NCI-H510A (cell line): Measurements from ENCODE around the gene RNF223.
A peak's percentile ranks its signal among the peaks of the same experiment; 100 is the strongest.

Experiments
- DNase-seq: peaks from one replicate; lab custom pipeline; 2025; lab: John Stamatoyannopoulos, UW

Gene RNF223

DNA sequence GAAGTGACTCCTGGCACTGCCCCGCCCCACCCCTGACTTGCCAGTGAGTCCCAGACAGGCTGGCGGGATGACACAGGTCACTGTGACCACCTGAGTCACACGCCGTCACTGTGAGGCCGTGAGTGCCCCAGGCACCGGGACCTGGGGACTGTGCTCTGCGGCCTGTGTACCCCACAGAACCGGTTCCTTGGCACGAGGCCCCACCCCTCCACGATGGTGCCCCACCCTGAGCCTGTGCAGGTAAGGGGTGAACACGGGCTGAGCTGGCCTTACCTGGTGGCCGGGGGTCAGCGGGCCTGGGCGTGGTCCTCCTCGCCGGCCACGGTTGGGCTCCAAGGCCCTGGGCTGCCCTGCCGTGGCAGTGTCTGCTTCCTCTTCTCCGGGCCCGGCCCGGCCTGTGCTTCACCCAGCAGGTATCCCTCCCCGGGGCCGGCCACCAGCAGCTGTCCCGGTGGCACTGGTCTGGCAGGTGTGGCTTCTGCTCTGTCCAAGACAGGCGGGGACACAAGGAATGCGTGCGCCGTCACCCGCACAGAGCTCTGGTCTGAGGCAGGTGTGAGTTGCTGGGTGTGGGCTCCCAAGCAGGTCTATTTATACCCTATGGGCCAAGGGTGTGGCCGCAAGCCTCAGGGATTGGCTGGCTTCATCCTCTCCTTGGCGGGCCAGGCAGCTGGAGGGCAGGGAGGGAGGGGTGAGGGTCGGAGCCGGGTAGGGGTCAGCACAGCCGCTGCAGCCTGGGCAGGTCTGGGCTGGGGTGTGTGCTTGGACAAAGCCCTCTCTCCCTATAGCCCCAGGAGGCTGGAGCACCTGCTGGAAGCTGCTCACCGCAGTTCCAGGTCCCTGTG, at the start of gene RNF223:
Gene RNF223 (minus strand): TSS at position 564 of the 845 bp plus-strand sequence. CDS start 1,740 bp downstream, outside the sequence.
- DNase-seq: peak; percentile 80

GRCh38 chr1:1122981-1123480, 48.9 kb upstream of the RNF223 start:
- DNase-seq: no peak

GRCh38 chr1:1122078-1122811, 48.1 kb upstream of the RNF223 start:
- peak; percentile 92 for DNase-seq

DNA sequence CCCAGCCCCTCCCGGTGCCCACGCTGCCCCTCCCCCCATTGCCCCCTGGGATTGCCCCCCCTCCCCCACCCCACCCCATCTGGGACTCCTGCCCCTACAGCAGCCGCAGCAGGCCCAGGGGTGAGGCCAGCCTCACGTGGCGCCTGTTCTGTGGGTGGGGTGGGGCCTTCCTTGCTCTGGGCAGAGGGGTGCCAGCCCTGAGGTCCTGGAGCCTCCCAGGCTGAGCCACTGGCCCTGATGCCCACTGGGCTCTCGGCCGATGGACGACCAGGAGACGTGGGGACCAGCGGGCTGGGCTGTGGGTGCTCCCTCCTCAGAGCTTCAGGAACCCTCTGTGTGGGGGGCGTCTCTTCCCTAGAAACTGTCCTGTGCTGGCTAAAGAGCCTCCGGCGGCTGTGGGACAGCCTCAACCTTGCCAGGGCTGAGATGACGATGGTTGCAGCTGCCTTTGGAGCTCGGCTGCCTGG, 47.5 kb upstream of the RNF223 start:
- DNase-seq: no peak

- peak; percentile 43 for DNase-seq
Observed at GRCh38 chr1:1120866-1121591, 46.9 kb upstream of the RNF223 start.

DNA sequence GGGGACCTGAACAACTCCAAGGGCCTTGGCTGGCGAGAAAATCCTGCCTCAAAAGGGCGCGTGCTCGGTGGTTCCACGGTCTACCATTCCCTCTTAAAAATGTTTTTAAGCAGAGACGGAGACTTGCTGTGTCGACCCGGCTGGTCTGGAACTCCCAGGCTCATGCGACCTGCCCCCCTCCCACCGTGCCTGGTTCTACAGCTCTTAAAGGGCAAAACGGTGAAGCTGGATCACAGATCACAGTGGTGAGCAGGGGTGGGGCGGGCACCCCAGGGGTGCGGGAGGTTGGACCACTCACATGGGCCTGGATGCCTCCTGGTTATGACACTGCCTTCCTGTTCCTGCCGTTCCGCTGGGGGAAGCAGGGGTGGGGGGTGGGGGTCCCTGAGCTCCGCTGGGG, 46.0 kb upstream of the RNF223 start:
- no peak for DNase-seq

DNA sequence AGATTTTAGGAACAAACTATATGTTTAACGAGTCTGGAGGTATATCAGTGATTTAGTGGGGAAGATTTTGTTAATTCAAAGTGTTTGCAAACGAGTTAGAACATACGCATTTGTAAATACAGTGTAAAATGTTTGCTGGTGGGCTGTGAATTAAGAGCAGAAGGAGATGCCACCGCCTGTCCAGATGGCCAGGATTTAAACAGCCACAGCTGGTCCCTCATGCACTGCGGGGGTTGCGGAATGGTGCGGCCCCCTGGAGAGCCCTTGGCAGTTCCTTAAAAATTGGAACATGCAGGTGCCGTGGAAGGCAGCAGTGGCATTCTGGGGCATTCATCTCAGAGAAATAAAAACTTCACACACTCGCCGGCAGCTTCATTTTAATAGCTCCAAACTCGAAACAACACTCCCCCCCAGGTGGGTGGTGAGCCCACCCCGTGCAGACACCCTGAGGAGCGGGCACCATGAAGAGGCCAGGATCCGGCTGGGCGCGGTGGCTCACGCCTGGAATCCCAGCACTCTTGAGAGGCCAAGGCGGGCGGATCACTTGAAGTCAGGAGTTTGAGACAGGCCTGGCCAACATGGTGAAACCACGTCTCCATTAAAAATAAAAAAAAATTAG, 45.3 kb upstream of the RNF223 start:
- DNase-seq: no peak

DNA sequence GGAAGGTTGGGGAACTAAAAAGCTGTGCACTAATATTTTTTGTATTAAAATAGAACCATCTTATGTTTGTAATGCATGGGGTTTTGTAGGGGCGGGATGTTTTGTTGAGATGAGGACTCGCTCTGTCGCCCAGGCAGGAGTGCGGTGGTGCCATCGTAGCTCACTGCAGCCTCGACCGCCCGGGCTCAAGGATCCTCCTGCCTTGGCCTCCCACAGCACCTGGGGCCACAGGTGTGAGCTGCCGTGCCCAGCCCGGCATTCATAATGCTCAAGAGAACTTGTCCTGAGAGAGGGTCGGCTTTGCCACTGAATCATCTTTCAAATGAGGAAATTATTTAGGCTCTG, 44.7 kb upstream of the RNF223 start:
- DNase-seq: no peak

- no peak for DNase-seq
Observed at GRCh38 chr1:1118011-1118875, 44.1 kb upstream of the RNF223 start.

DNA sequence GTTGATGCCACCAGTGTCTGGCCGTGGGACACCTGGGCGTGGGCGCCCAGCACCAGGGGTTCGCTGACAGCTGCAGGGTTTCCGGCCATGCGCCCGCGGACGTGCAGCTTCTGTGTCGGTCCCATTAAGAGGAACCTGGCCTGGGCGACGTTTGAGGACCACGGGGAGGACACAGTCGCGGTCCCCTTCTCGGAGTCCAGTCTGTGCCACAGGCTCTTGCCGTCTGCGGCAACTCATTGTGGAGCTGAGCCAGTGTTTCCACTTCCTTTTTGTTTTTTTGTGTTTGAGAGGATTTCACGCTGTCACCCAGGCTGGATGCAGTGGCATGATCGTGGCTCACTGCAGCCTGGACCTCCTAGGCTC, 43.3 kb upstream of the RNF223 start:
- no peak for DNase-seq

DNA sequence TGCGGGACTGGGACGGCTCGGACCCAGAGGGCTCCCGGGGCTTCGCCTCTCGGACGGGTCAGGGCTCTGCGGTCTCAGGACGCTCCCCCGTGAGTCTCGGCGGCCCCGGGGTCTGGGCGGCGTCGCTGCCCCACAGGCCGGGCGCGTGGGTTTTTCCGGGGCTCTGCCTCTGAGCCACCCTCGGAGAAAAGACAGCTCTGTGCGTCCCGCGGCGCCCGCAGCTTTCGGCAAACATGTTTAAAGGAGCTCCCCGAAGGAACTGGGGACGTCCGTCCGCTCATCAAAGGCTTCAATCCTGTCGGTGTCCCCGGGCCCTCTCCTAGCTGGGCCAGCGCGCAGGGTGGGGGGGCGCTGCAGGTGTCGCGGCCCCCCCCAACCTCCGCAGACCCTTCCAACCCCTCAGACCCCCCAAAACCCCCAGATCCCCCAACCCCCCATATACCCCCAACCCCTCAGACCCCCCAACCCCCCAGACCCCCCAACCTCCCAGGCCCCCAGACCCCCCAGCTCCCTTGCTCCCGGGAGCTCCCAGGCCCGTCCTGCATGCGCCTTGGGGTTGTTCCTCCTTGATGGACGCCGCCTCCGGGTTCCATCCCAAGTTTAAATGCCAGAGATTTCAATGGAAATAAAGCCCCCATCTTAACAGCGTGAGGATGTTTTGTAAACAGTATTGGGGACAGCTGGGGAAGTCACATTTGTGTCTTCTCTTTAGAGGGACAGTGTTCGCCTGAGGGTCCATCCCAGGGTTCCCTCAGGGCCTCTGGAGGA, 42.8 kb upstream of the RNF223 start:
- no peak for DNase-seq

DNA sequence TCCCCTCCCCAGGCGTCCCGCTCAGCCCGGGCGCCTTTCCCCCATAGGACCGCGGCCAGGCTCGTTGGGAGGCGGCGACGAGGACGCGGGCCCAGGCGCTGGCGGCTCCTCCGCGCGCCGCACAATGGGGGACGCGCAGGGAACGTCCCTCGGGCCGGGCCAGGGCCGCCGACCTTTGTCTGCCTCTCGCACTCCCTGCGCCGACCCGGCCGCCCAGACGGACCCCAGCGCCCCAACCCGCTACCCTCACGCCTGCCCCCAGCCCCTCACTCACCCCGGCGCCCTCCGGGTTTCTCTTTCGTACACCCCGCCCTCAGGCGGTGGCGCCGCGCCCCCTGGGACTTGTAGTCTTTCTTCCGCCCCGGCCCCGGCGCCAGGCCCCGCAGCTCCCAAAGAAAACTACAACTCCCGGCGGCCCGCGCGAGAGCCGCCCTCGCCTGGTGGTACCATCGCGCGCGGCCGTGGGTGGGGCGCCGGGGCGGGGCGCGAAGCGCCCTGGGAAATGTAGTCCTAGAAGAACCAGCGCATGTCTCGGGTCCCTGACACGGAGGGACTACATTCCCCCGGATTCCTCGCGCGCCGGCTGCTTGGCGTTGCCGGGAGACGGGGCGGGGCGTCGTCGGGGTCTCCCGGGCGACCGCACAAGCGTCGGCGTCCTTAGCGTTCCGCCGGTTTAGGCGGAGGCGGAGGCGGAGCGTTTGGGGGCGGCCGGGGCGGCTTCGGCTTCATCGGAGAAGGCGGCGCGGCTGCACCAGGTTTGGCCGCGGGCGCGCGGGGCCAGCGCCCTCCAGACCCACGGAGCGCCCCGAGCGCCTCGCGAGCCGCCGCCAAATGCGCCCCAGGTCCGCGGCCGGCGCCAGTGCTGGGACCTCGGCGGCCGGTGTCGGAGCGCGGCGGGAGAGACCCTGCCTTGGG, 41.9 kb upstream of the RNF223 start, which contains the start of gene C1orf159:
Gene C1orf159 (minus strand): TSS at position 304 of the 915 bp plus-strand sequence. CDS start 24,546 bp downstream, outside the sequence.
- peak; percentile 100 for DNase-seq

GRCh38 chr1:1115136-1115785, 41.2 kb upstream of the RNF223 start:
- DNase-seq: no peak

DNA sequence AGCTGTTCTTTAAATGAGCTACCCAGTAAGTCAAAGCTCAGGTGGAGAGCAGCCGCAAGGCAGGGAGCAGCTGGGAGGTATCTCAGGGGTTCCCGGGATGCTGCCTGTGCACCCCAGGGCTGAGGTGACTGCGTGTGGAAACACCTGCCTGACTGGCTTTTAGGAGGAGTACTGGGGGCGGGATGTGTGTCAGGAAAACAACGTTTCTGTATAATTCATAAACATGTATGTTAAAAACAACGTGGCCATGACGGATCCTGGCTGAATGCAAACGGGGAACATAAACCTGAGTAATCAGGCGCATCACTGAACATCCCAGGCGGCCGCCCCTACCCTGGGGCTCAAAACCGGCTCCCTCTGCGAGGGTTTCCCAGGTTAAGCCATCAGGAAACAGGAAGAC, 40.3 kb upstream of the RNF223 start:
- DNase-seq: no peak

- DNase-seq: no peak
Observed at GRCh38 chr1:1112237-1112985, 38.3 kb upstream of the RNF223 start.

DNA sequence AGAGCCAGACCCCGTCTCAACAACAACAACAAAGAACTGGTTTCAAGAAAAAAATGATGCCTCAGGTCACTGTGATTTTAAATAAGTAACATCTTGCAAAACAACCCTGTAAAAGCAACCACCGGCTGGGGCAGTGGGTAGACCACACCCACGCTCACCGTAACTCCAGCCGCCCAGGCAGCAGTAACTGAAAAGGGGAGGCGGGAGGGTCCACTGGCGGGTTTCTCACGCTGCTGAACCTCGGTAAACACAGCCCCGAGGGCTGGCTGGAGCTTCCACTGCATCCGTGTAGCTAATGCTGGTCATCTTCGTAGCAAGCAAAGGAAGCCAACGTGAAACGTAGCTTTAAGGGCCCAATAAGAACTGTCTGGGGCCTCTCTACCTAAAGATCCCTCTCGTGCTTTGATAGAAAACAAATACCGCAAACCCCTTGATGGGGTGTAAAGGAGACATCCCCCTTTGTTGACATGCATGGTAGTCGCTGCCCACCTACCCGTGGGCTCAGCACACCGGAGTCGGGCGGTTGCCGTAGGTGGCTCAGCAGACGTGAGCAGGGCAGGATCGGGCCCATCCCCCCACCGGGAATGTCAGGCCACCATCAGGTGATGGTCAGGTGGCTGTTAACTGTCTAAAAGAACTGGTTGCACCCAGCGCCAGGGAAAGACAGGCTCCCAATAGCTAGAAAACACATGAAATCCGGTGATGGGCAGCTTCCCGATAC, 37.6 kb upstream of the RNF223 start:
- no peak for DNase-seq

DNA sequence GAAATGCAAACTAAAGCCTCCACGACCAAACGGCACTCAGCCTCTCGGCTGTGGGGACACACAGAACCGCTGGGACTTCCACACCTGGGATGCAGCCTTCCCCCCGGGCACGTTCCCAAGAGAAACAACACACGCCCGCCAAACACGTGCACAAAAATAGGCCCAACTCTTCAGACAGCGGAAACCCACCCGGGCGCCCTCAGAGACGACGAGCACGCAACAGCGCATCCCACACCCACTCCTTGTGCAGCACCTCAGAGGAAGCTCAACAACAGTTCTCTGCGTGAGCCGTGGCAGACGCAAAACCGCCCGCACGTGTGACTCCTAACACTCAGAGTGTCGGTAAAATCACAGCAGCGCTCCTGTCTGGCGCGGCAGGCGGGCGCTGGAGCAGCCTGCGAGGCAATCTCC, 36.5 kb upstream of the RNF223 start:
- DNase-seq: no peak
